Caco-2 (cell line): ENCODE data around the gene BIN2. TPM values are rescaled to one million over a fixed set of nuclear protein-coding genes. Genes with fewer than 3 reads are reported as not detected.
A peak's percentile ranks its signal among the peaks of the same experiment; 100 is the strongest.
"Not testable (repeated sequence)": the region's sequence is repeated elsewhere in the genome, so short reads cannot be mapped to it uniquely, and the experiment has no call there.

ENCODE experiments used
- BruUV-seq: library from RNA; stranded (reverse); fragments of 400-500 nt; replicated peaks from 2 replicates; lab custom pipeline; 2021; lab: Mats Ljungman, UMichigan
- CTCF ChIA-PET: fragments of 300-600 bp; sonication (Branson Sonifier 250); formaldehyde crosslinking; loops from one replicate; lab custom pipeline; 2022; ENCODE audit warnings: antibody characterized with exemption; lab: Charles Lee
- POLR2A ChIA-PET: fragments of 300-600 bp; sonication (Branson Sonifier 250); formaldehyde crosslinking; loops from one replicate; lab custom pipeline; 2022; ENCODE audit warnings: antibody characterized with exemption; lab: Charles Lee
- DNase-seq, 2 experiments: peaks; one replicate each; pipeline versions ENCODE4 v3.0.0 to v3.0.0-alpha.2; 2020 to 2022
- H3K27me3 ChIP-seq: replicated peaks from 2 replicates; pipeline ENCODE4 v1.6.0; 2011; ENCODE audit warnings: low read length; ENCODE audit not compliant: control insufficient read depth, insufficient read depth
- H3K36me3 ChIP-seq: 2 replicates; pipeline ENCODE4 v1.5.1; 2011; ENCODE audit warnings: low read length; ENCODE audit not compliant: control insufficient read depth, insufficient read depth
- H3K4me1 ChIP-seq: fragments of 250-450 bp; sonication (Bioruptor Pico); 2 replicates; pipeline ENCODE4 v1.5.1; 2020; ENCODE audit warnings: mild to moderate bottlenecking
- H3K4me3 ChIP-seq: 2 replicates; pipeline ENCODE4 v1.5.1; 2011; ENCODE audit warnings: low read depth, mild to moderate bottlenecking, control low read depth, low read length
- H3K9me3 ChIP-seq: fragments of 250-450 bp; sonication (Bioruptor Pico); 2 replicates; pipeline ENCODE4 v1.5.1; 2020; ENCODE audit warnings: mild to moderate bottlenecking, moderate library complexity
- H3K27ac Mint-ChIP-seq: one replicate; pipeline ENCODE4 v1.8.0; 2022; ENCODE audit warnings: mixed read lengths; ENCODE audit not compliant: unreplicated experiment
- H3K27me3 Mint-ChIP-seq: one replicate; pipeline ENCODE4 v1.8.0; 2022; ENCODE audit warnings: mixed read lengths; ENCODE audit not compliant: insufficient read depth, unreplicated experiment
- H3K36me3 Mint-ChIP-seq: one replicate; pipeline ENCODE4 v1.8.0; 2022; ENCODE audit warnings: mild to moderate bottlenecking, mixed read lengths; ENCODE audit not compliant: insufficient read depth, unreplicated experiment
- H3K4me1 Mint-ChIP-seq: one replicate; pipeline ENCODE4 v1.8.0; 2022; ENCODE audit warnings: low read depth, mixed read lengths; ENCODE audit not compliant: unreplicated experiment
- H3K4me3 Mint-ChIP-seq: one replicate; pipeline ENCODE4 v1.8.0; 2022; ENCODE audit warnings: mild to moderate bottlenecking, moderate library complexity, mixed read lengths; ENCODE audit not compliant: unreplicated experiment
- H3K9me3 Mint-ChIP-seq: one replicate; pipeline ENCODE4 v1.8.0; 2022; ENCODE audit warnings: mixed read lengths; ENCODE audit not compliant: unreplicated experiment
- intact Hi-C: fragments of 100-400 bp; cut with micrococcal nuclease; formaldehyde crosslinking; loops from one replicate; pipeline ENCODE4 v1.10.0; 2022; ENCODE audit not compliant: unreplicated experiment
- total RNA-seq: library from RNA; stranded (reverse); gene quantifications from 2 replicates; pipeline ENCODE4 v1.2.3, GENCODE V29; 2022
- TF ChIP-seq, protein P1 (sequence below), 2 experiments: fragments of 200-600 bp in 1 of 2; IDR thresholded peaks; 1 replicate in 1 of 2; 2 replicates in 1 of 2; pipeline versions ENCODE4 v1.5.1 to v1.8.0; 2011 to 2022; ENCODE audit warnings: antibody characterized with exemption in 1 of 2, control low read depth in 1 of 2, inconsistent platforms in 1 of 2, low read depth in 1 of 2, low read length in 1 of 2, mild to moderate bottlenecking in 1 of 2, moderate library complexity in 1 of 2; ENCODE audit not compliant: insufficient read depth in 1 of 2, severe bottlenecking in 1 of 2, unreplicated experiment in 1 of 2

The BIN2 gene
- total RNA-seq, 1 experiment from 2014 or later = 0.18 TPM

DNA sequence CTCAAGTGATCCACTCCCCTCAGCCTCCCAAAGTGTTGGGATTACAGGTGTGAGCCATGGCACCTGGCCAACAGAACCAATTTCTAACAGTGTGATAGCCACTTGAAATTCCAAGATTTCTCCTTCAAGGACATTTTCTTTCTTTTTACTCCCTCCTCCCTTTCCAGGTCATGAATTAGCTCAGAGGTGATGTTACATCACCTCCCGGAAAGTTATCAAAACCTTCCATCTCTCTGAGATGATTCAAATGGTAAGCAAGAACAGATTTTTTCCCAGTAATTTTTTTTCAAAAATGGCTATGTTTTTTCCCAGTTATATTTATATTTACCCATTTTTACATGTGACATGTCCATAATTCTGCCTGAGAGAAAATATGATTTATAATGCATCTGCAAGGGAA, 38.1 kb downstream of the BIN2 start:
- Mint-ChIP-seq H3K4me3 (no peak overlapping the region), H3K27ac (no peak overlapping the region), H3K36me3 (no peaks in the 10 kb centered on the region), H3K27me3 (no peaks in the 10 kb centered on the region), H3K9me3 (no peaks in the 10 kb centered on the region), H3K4me1 (peaks cover 6% of the 10 kb centered on the region)
- no peaks in the 10 kb centered on the region for H3K36me3 ChIP-seq
- BruUV-seq = no TSS peak
- TF ChIP-seq, protein P1, sequence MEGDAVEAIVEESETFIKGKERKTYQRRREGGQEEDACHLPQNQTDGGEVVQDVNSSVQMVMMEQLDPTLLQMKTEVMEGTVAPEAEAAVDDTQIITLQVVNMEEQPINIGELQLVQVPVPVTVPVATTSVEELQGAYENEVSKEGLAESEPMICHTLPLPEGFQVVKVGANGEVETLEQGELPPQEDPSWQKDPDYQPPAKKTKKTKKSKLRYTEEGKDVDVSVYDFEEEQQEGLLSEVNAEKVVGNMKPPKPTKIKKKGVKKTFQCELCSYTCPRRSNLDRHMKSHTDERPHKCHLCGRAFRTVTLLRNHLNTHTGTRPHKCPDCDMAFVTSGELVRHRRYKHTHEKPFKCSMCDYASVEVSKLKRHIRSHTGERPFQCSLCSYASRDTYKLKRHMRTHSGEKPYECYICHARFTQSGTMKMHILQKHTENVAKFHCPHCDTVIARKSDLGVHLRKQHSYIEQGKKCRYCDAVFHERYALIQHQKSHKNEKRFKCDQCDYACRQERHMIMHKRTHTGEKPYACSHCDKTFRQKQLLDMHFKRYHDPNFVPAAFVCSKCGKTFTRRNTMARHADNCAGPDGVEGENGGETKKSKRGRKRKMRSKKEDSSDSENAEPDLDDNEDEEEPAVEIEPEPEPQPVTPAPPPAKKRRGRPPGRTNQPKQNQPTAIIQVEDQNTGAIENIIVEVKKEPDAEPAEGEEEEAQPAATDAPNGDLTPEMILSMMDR (IDR thresholded peaks at IDR 0.05; ENCODE audit: insufficient read depth in 1 of 2, low read depth in 1 of 2, low read length in 1 of 2, severe bottlenecking in 1 of 2, unreplicated experiment in 1 of 2) = no peak
- no peak for DNase-seq
- CTCF ChIA-PET = interaction anchor here (0.7 kb wide), 1 partner anchor 605 kb away, joined by 4 read pairs; no protein-coding TSS in a partner anchor
- no peak overlapping the region for H3K4me3 ChIP-seq
- H3K27me3 ChIP-seq = no peaks in the 10 kb centered on the region
- intact Hi-C loops = no loop called here
- H3K9me3 ChIP-seq = no peaks in the 10 kb centered on the region
- no peaks in the 10 kb centered on the region for H3K4me1 ChIP-seq
- POLR2A ChIA-PET = no interaction called here

DNA sequence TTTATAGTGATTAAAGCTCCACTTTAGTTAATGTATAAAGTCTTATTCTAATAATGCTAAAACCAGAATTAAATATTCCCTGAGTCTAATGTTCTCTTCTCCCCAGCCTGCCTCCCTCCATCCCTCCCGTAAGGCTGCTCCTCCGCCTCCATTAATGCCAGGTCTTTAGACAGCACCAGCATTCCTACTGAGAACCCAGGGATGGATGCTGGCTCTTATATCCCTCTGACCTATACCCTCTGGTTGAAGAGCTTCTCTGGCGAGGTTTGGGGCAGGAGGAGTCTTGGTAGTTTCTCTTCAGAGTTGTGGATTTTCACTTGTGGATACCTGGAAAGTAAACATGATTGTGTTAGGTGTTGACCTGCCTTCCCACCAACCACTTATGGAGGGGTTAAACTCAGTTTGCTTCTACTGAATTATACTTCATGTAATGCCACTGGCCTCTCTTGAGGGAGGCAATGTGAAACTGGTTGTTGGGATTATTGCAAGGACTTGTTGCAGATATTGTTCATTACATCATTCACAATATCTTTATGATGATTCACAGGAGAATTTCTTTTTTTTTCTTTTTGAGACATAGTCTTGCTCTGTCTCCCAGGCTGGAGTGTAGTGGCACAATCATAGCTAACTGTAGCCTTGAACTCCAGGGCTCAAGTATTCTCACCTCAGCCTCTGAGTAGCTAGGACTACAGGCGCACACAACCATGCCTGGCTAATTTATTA, 42.6 kb downstream of the BIN2 start:
- BruUV-seq = no TSS peak
- H3K9me3 Mint-ChIP-seq = no peaks in the 10 kb centered on the region
- H3K27me3 Mint-ChIP-seq = no peaks in the 10 kb centered on the region
- Histone ChIP-seq H3K4me3 (no peak overlapping the region), H3K27me3 (no peaks in the 10 kb centered on the region), H3K36me3 (no peaks in the 10 kb centered on the region), H3K4me1 (no peaks in the 10 kb centered on the region), H3K9me3 (no peaks in the 10 kb centered on the region)
- ChIA-PET POLR2A (no interaction called here), CTCF (no interaction called here)
- peaks cover 6% of the 10 kb centered on the region for H3K4me1 Mint-ChIP-seq
- no peak overlapping the region for H3K4me3 Mint-ChIP-seq
- DNase-seq = no peak
- no peaks in the 10 kb centered on the region for H3K36me3 Mint-ChIP-seq
- no peak overlapping the region for H3K27ac Mint-ChIP-seq
- intact Hi-C loops = no loop called here
- TF ChIP-seq, protein P1 (IDR thresholded peaks at IDR 0.05; ENCODE audit: insufficient read depth in 1 of 2, low read depth in 1 of 2, low read length in 1 of 2, severe bottlenecking in 1 of 2, unreplicated experiment in 1 of 2) = no peak

DNA sequence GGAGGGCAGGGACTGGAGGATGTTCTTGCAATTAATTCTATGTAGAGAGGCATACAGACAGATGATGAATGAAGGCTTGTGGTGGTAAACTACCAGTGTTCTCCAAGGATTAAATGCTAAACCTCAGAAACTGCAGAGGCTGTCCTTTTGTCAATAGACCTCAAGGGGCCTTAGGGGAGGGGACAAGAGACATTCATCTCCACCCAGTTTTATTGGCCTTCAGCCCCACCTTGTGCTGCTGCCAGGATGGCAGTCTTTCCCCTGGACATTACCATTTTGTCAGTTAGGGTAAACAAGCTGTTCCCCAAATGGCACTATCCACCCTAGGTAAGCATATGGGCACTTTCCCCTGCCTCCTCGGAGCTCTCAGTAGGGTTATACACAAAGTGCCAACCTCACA, 48.9 kb downstream of the BIN2 start:
- ChIA-PET POLR2A (interaction anchor here (0.5 kb wide), 1 partner anchor 37 kb away, joined by 4 read pairs; the partner anchor contains the start of gene DAZAP2), CTCF (interaction anchor here (0.6 to 1.7 kb wide), 2 partner anchors 66 to 119 kb away, joined by 4 to 6 read pairs; no protein-coding TSS in a partner anchor)
- no peaks in the 10 kb centered on the region for H3K36me3 ChIP-seq
- Mint-ChIP-seq H3K9me3 (no peaks in the 10 kb centered on the region), H3K36me3 (peaks cover 12% of the 10 kb centered on the region), H3K27me3 (no peaks in the 10 kb centered on the region), H3K27ac (no peak overlapping the region), H3K4me3 (no peak overlapping the region), H3K4me1 (peaks cover 9% of the 10 kb centered on the region)
- peak in 1 of 2 experiments; percentile 36 for DNase-seq
- H3K4me1 ChIP-seq = peaks cover 15% of the 10 kb centered on the region
- H3K4me3 ChIP-seq = no peak overlapping the region
- TF ChIP-seq, protein P1 (IDR thresholded peaks at IDR 0.05; ENCODE audit: insufficient read depth in 1 of 2, low read depth in 1 of 2, low read length in 1 of 2, severe bottlenecking in 1 of 2, unreplicated experiment in 1 of 2) = no peak
- intact Hi-C loops = no loop called here
- no peaks in the 10 kb centered on the region for H3K9me3 ChIP-seq
- H3K27me3 ChIP-seq = no peaks in the 10 kb centered on the region
- no TSS peak for BruUV-seq

DNA sequence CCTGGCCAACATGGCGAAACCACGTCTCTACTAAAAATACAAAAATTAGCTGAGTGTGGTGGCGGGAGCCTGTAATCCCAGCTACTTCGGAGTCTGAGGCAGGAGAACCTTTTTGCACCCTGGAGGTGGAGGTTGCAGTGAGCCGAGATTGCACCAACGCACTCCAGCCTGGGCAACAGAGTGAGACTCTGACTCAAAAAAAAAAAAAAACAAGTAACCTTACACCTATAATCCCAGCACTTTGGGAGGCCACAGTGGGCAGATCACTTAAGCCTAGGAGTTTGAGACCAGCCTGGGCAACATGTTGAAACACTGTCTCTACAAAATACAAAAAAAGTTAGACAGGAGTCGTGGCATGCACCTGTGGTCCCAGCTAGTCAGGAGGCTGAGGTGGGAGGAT, 51.2 kb downstream of the BIN2 start:
- H3K9me3 Mint-ChIP-seq, H3K27ac Mint-ChIP-seq, H3K4me3 ChIP-seq, DNase-seq, H3K27me3 Mint-ChIP-seq, intact Hi-C loops, H3K4me3 Mint-ChIP-seq, H3K9me3 ChIP-seq, H3K36me3 ChIP-seq, POLR2A ChIA-PET, BruUV-seq, H3K27me3 ChIP-seq: not testable (repeated sequence)
- H3K4me1 ChIP-seq = peaks cover 20% of the 10 kb centered on the region
- Mint-ChIP-seq H3K36me3 (peaks cover 26% of the 10 kb centered on the region), H3K4me1 (peaks cover 10% of the 10 kb centered on the region)
- CTCF ChIA-PET = interaction anchor here (0.7 kb wide), 1 partner anchor 68 kb away, joined by 3 read pairs; no protein-coding TSS in a partner anchor
